ENCODE data around the gene NOX3.

GRCh38 chr6:155349129-155349528 lies 106.5 kb downstream of the NOX3 start:
- TF ChIP-seq CTCF (IDR thresholded peaks at IDR 0.05; ENCODE audit: low read depth, low read length, poor library complexity, severe bottlenecking) (no peak), EZH2phosphoT487 (IDR thresholded peaks at IDR 0.05; ENCODE audit: borderline replicate concordance, low read length) (no peak)

Data from DOHH2 (cell line).